GM12878 (cell line): ENCODE data around the gene KCTD14.

Source experiments
- CREB1 ChIP-seq: IDR thresholded peaks from 2 replicates; pipeline ENCODE4 v1.6.1; 2012; ENCODE audit warnings: low read depth, mild to moderate bottlenecking, inconsistent platforms
- CTCF ChIP-seq, 3 experiments: IDR thresholded peaks in 2 of 3; conservative IDR thresholded peaks in 1 of 3; 2 replicates each; pipeline ENCODE4 v1.5.1; 2011; ENCODE audit warnings: low read depth in 3 of 3, low read length in 3 of 3, mild to moderate bottlenecking in 3 of 3, control low read depth in 2 of 3, moderate library complexity in 2 of 3, inconsistent platforms in 1 of 3, mixed read lengths in 1 of 3; ENCODE audit not compliant: control insufficient read depth in 2 of 3, insufficient read depth in 1 of 3; ENCODE audit errors: extremely low read depth in 1 of 3
- DPF2 ChIP-seq: fragments of 450-650 bp; IDR thresholded peaks from 2 replicates; pipeline ENCODE4 v1.6.1; 2017; ENCODE audit warnings: mild to moderate bottlenecking
- EP300 ChIP-seq, 2 experiments: fragments of 150-350 bp in 1 of 2; IDR thresholded peaks; 2 replicates each; pipeline ENCODE4 v1.6.1; 2011 to 2012; ENCODE audit warnings: low read depth in 2 of 2, low read length in 2 of 2, borderline replicate concordance in 1 of 2, improper control_type of control experiment in 1 of 2, inconsistent platforms in 1 of 2; ENCODE audit not compliant: control insufficient read depth in 1 of 2
- MTA3 ChIP-seq: IDR thresholded peaks from 2 replicates; pipeline ENCODE4 v1.6.1; 2012; ENCODE audit warnings: low read length, inconsistent platforms, borderline replicate concordance
- MXI1 ChIP-seq: fragments of 150-350 bp; IDR thresholded peaks from 2 replicates; pipeline ENCODE4 v1.6.1; 2011; ENCODE audit warnings: low read depth, mild to moderate bottlenecking, inconsistent platforms, low read length, improper control_type of control experiment
- PAX8 ChIP-seq: fragments of 450-650 bp; IDR thresholded peaks from 2 replicates; pipeline ENCODE4 v1.6.1; 2017; ENCODE audit warnings: mild to moderate bottlenecking, moderate library complexity
- POLR2A ChIP-seq: IDR thresholded peaks from 2 replicates; pipeline ENCODE4 v1.6.1; 2011; ENCODE audit warnings: low read depth, mild to moderate bottlenecking, low read length
- SKIL ChIP-seq: fragments of 450-650 bp; IDR thresholded peaks from 2 replicates; pipeline ENCODE4 v1.6.1; 2017; ENCODE audit warnings: mild to moderate bottlenecking, low read depth, inconsistent platforms; ENCODE audit not compliant: poor library complexity, severe bottlenecking
- ZNF274 ChIP-seq: IDR thresholded peaks from one replicate; pipeline ENCODE4 v1.8.0; 2011; ENCODE audit not compliant: insufficient read length, insufficient read depth

GRCh38 chr11:78066471-78066870, 43.4 kb upstream of the KCTD14 start:
- TF ChIP-seq CTCF (IDR thresholded peaks at IDR 0.05 in 2 of 3, conservative IDR thresholded peaks at IDR 0.05 in 1 of 3; ENCODE audit: control insufficient read depth in 2 of 3, extremely low read depth in 1 of 3, insufficient read depth in 1 of 3, low read depth in 3 of 3, low read length in 3 of 3): no peak
- TF ChIP-seq ZNF274: no peak
- TF ChIP-seq MTA3: no peak
- no peak for TF ChIP-seq POLR2A
- no peak for TF ChIP-seq EP300 (IDR thresholded peaks at IDR 0.05; ENCODE audit: borderline replicate concordance in 1 of 2, control insufficient read depth in 1 of 2, low read depth in 2 of 2, low read length in 2 of 2)
- TF ChIP-seq SKIL: no peak
- TF ChIP-seq CREB1: no peak
- TF ChIP-seq DPF2: no peak
- TF ChIP-seq MXI1: no peak
- TF ChIP-seq PAX8: no peak
